ENCODE measurements around the gene C1orf226. TPM values are rescaled to one million over a fixed set of nuclear protein-coding genes. Genes with fewer than 3 reads are reported as not detected.

The C1orf226 gene
- total and polyA plus RNA-seq, 11 donors, result 1.6 to 10.8 (median 5.9) TPM

MicroRNA genes within 50 kb of the gene (microRNA counts, 767-probe panel; counts per million panel counts)
- microRNA hsa-miR-556-3p, result 0 to 71.6 counts per million in 2 donors
- microRNA hsa-miR-556-5p, result 0 to 71.6 counts per million in 2 donors

Small RNA genes lying within 50 kb of the gene (microRNA-seq; reads per million reads assigned to microRNA genes)
- gene MIR556, result 2.4 to 9.0 (median 3.7) reads per million in 4 donors

Other genes with a start within 250 kb of the C1orf226 start
- gene SPATA46, start 4.9 kb upstream of the C1orf226 start, total RNA-seq, result not detected
- gene SPATA46, start 4.9 kb upstream of the C1orf226 start, polyA plus RNA-seq, result not detected
- gene SH2D1B, start 30.4 kb downstream of the C1orf226 start, total RNA-seq, result 1 to 10 TPM in 1 of 9 donors, under 1 TPM in 2, not detected in 6; 0.16 to 1.1 (median 0.54) TPM
- under 1 TPM in 1 of 2 donors, not detected in 1; 0.11 TPM for gene SH2D1B, start 30.4 kb downstream of the C1orf226 start, polyA plus RNA-seq
- 10 to 100 TPM; 17.2 to 34.5 (median 22.8) TPM for gene UHMK1, start 116.1 kb downstream of the C1orf226 start, total RNA-seq
- gene UHMK1, start 116.1 kb downstream of the C1orf226 start, polyA plus RNA-seq, result 10 to 100 TPM in 1 of 2 donors, 1 to 10 TPM in 1; 5.6 to 21.8 TPM
- gene UAP1, start 180.0 kb downstream of the C1orf226 start, total RNA-seq, result 10 to 100 TPM; 18.1 to 34.0 (median 21.1) TPM
- 10 to 100 TPM; 18.2 to 34.3 TPM for gene UAP1, start 180.0 kb downstream of the C1orf226 start, polyA plus RNA-seq

All from heart left ventricle (tissue), 11 donors.